Stimulated activated naive CD8-positive, alpha-beta T cell treated with anti-CD3 and anti-CD28 coated beads, Interleukin-15, amount 100 ng/mL, for 72 hours (primary cell): ENCODE data around the gene CEP131.
A peak's percentile ranks its signal among the peaks of the same experiment; 100 is the strongest.
"Not testable (repeated sequence)": the region's sequence is repeated elsewhere in the genome, so short reads cannot be mapped to it uniquely, and the experiment has no call there.

ENCODE experiments used
- ATAC-seq: fragments of 150-1000 bp; cut with Tn5 transposase; 2 replicates; pipeline ENCODE4 v1.10.0; 2021; ENCODE audit warnings: mild to moderate bottlenecking, moderate library complexity
- DNase-seq, 2 donors: peaks; one replicate each; pipeline ENCODE4 v3.0.0; 2021 to 2022
- H3K27ac Mint-ChIP-seq, 2 donors: one replicate each; pipeline ENCODE4 v1.8.0; 2022; ENCODE audit warnings: mild to moderate bottlenecking in 2 of 2, mixed read lengths in 2 of 2, moderate library complexity in 2 of 2
- H3K27me3 Mint-ChIP-seq: one replicate; pipeline ENCODE4 v1.8.0; 2022; ENCODE audit warnings: mixed read lengths
- H3K4me1 Mint-ChIP-seq: one replicate; pipeline ENCODE4 v1.8.0; 2022; ENCODE audit warnings: mild to moderate bottlenecking, mixed read lengths
- H3K4me3 Mint-ChIP-seq, 2 donors: one replicate each; pipeline ENCODE4 v1.8.0; 2022; ENCODE audit warnings: mild to moderate bottlenecking in 2 of 2, mixed read lengths in 2 of 2, moderate library complexity in 1 of 2
- H3K9me3 Mint-ChIP-seq, 2 donors: one replicate each; pipeline ENCODE4 v1.8.0; 2022; ENCODE audit warnings: mixed read lengths in 2 of 2

CEP131 gene

GRCh38 chr17:81156866-81157805 is 65.6 kb downstream of the CEP131 start:
- H3K4me3 Mint-ChIP-seq, result no peak overlapping the region
- no peak overlapping the region for H3K27ac Mint-ChIP-seq

GRCh38 chr17:81154961-81155360 is 67.8 kb downstream of the CEP131 start:
- ATAC-seq (no peak), DNase-seq (no peak)
- Mint-ChIP-seq H3K4me1 (peaks cover 5% of the 10 kb centered on the region), H3K27ac (no peak overlapping the region), H3K4me3 (no peak overlapping the region), H3K9me3 (no peaks in the 10 kb centered on the region), H3K27me3 (no peaks in the 10 kb centered on the region)

More at GRCh38 chr17:81156866-81157805, 65.6 kb downstream of the CEP131 start:
- H3K9me3 Mint-ChIP-seq, result no peaks in the 10 kb centered on the region
- ATAC-seq (no peak), DNase-seq (no peak)
- no peaks in the 10 kb centered on the region for H3K27me3 Mint-ChIP-seq
- peaks cover 19% of the 10 kb centered on the region for H3K4me1 Mint-ChIP-seq

GRCh38 chr17:81154016-81154415 is 68.7 kb downstream of the CEP131 start:
- H3K27me3 Mint-ChIP-seq, H3K9me3 Mint-ChIP-seq, H3K4me1 Mint-ChIP-seq, DNase-seq, ATAC-seq, H3K4me3 Mint-ChIP-seq, H3K27ac Mint-ChIP-seq: not testable (repeated sequence)

- Mint-ChIP-seq H3K27me3 (no peaks in the 10 kb centered on the region), H3K4me3 (no peak overlapping the region), H3K9me3 (no peaks in the 10 kb centered on the region), H3K4me1 (peaks cover 5% of the 10 kb centered on the region), H3K27ac (no peak overlapping the region)
- DNase-seq, result no peak
- ATAC-seq, result no peak
These were observed 69.4 kb downstream of the CEP131 start for GRCh38 chr17:81153340-81153803.

- Mint-ChIP-seq H3K27ac (no peak overlapping the region), H3K4me1 (peaks cover 5% of the 10 kb centered on the region), H3K9me3 (no peaks in the 10 kb centered on the region), H3K27me3 (no peaks in the 10 kb centered on the region), H3K4me3 (no peak overlapping the region)
- DNase-seq (no peak), ATAC-seq (no peak)
These were observed 70.4 kb downstream of the CEP131 start for GRCh38 chr17:81152288-81152828.

GRCh38 chr17:81151278-81151677 is 71.5 kb downstream of the CEP131 start:
- Mint-ChIP-seq H3K4me3 (no peak overlapping the region), H3K27ac (no peak overlapping the region), H3K27me3 (no peaks in the 10 kb centered on the region), H3K9me3 (no peaks in the 10 kb centered on the region), H3K4me1 (peaks cover 5% of the 10 kb centered on the region)
- DNase-seq (no peak), ATAC-seq (no peak)

GRCh38 chr17:81150377-81151077 is 72.2 kb downstream of the CEP131 start:
- DNase-seq (no peak), ATAC-seq (no peak)
- H3K4me1 Mint-ChIP-seq, result peaks cover 5% of the 10 kb centered on the region
- peak overlapping the region in 1 of 2 donors; percentile 94 for H3K27ac Mint-ChIP-seq
- H3K4me3 Mint-ChIP-seq, result no peak overlapping the region
- H3K9me3 Mint-ChIP-seq, result no peaks in the 10 kb centered on the region
- no peaks in the 10 kb centered on the region for H3K27me3 Mint-ChIP-seq

GRCh38 chr17:81148986-81149533 is 73.7 kb downstream of the CEP131 start:
- Mint-ChIP-seq H3K4me1 (peaks cover 5% of the 10 kb centered on the region), H3K27me3 (no peaks in the 10 kb centered on the region), H3K9me3 (no peaks in the 10 kb centered on the region), H3K4me3 (no peak overlapping the region), H3K27ac (no peak overlapping the region)
- DNase-seq (no peak), ATAC-seq (no peak)

GRCh38 chr17:81148571-81148970 is 74.2 kb downstream of the CEP131 start:
- Mint-ChIP-seq H3K4me1 (peaks cover 5% of the 10 kb centered on the region), H3K9me3 (no peaks in the 10 kb centered on the region), H3K27ac (no peak overlapping the region), H3K4me3 (no peak overlapping the region), H3K27me3 (no peaks in the 10 kb centered on the region)
- no peak for DNase-seq
- no peak for ATAC-seq

- ATAC-seq (no peak), DNase-seq (no peak)
- peaks cover 5% of the 10 kb centered on the region for H3K4me1 Mint-ChIP-seq
- no peak overlapping the region for H3K4me3 Mint-ChIP-seq
- no peaks in the 10 kb centered on the region for H3K9me3 Mint-ChIP-seq
- H3K27ac Mint-ChIP-seq, result no peak overlapping the region
- no peaks in the 10 kb centered on the region for H3K27me3 Mint-ChIP-seq
These were observed 75.1 kb downstream of the CEP131 start for GRCh38 chr17:81147701-81148100.

GRCh38 chr17:81146208-81146607 is 76.6 kb downstream of the CEP131 start:
- not testable (repeated sequence) for H3K27ac Mint-ChIP-seq, H3K27me3 Mint-ChIP-seq, ATAC-seq, DNase-seq, H3K4me3 Mint-ChIP-seq, H3K9me3 Mint-ChIP-seq
- peaks cover 14% of the 10 kb centered on the region for H3K4me1 Mint-ChIP-seq

- Mint-ChIP-seq H3K27ac (no peak overlapping the region), H3K4me1 (peaks cover 9% of the 10 kb centered on the region), H3K9me3 (no peaks in the 10 kb centered on the region), H3K4me3 (no peak overlapping the region), H3K27me3 (no peaks in the 10 kb centered on the region)
- ATAC-seq (no peak), DNase-seq (no peak)
These were observed 78.4 kb downstream of the CEP131 start for GRCh38 chr17:81144423-81144781.

- no peak for ATAC-seq
- Mint-ChIP-seq H3K4me3 (no peak overlapping the region), H3K4me1 (peaks cover 9% of the 10 kb centered on the region), H3K9me3 (peaks cover 0 to 5% of the 10 kb centered on the region in 2 donors), H3K27me3 (no peaks in the 10 kb centered on the region), H3K27ac (no peak overlapping the region)
- no peak for DNase-seq
These were observed 78.9 kb downstream of the CEP131 start for GRCh38 chr17:81143717-81144422.

GRCh38 chr17:81143200-81143527 is 79.6 kb downstream of the CEP131 start:
- ATAC-seq (no peak), DNase-seq (no peak)
- H3K27ac Mint-ChIP-seq, result no peak overlapping the region
- peaks cover 9% of the 10 kb centered on the region for H3K4me1 Mint-ChIP-seq
- H3K9me3 Mint-ChIP-seq, result peaks cover 5 to 12% of the 10 kb centered on the region in 2 donors
- no peak overlapping the region for H3K4me3 Mint-ChIP-seq
- H3K27me3 Mint-ChIP-seq, result no peaks in the 10 kb centered on the region
